Heart left ventricle (tissue), 13 donors: ENCODE results near the gene XAGE3.

Experiments used
- CTCF ChIP-seq, 12 donors: fragments of 200-600 bp; sonication (generic) in 4 of 12; IDR thresholded peaks; one replicate each; pipeline versions ENCODE4 v1.5.0 to v1.8.0; 2018 to 2022; ENCODE audit warnings: antibody characterized with exemption in 12 of 12, mild to moderate bottlenecking in 5 of 12
- POLR2A ChIP-seq, 2 donors: fragments of 450-650 bp; IDR thresholded peaks; one replicate each; pipeline ENCODE4 v1.6.1; 2017; ENCODE audit warnings: antibody characterized with exemption in 2 of 2, mild to moderate bottlenecking in 2 of 2, moderate library complexity in 2 of 2
- donor health status: ischemic (EF 13 %, LVEDD 7.1; RV severe dilation, severe dysfunction).
- donor health status: DM: no; HTN: yes; CAD: no.
- donor health status: DM: no; HTN: no; CAD: no.
- donor health status: ischemic (EF 25% LVEDD 6.9; RV normal size, moderate dysfunction).
- donor health status: ischemic (EF 25% LVEDD 5.7; RV mildly dilated, moderate dysfunction).
- donor health status: ischemic (EF 35%, LVEDD 5.7; RV mildly dilated, moderate dysfunction).
- donor health status: nonischemic (EF 11% LVEDD 7.7; RV severe dilation, severe dysfunction).
- donor health status: DM: yes; HTN: yes; CAD: no.
- donor health status: PGD.
- donor health status: ischemic (EF 29% LVEDD 5.4; RV normal size, mild dysfunction).
- donor health status: nonischemic (EF 23%, LVEDD 6.1; RV moderate dilation, normal function).

GRCh38 chrX:52824608-52825007 lies 43.3 kb downstream of the XAGE3 start:
- TF ChIP-seq CTCF (IDR thresholded peaks at IDR 0.05): no peak
- TF ChIP-seq POLR2A (IDR thresholded peaks at IDR 0.05): no peak
